ENCODE results near the gene TCF4. TPM values are rescaled to one million over a fixed set of nuclear protein-coding genes. Genes with fewer than 3 reads are reported as not detected.

TCF4 gene
- total and polyA plus RNA-seq, 10 donors, result 14.6 to 200 (median 153) TPM

DNA sequence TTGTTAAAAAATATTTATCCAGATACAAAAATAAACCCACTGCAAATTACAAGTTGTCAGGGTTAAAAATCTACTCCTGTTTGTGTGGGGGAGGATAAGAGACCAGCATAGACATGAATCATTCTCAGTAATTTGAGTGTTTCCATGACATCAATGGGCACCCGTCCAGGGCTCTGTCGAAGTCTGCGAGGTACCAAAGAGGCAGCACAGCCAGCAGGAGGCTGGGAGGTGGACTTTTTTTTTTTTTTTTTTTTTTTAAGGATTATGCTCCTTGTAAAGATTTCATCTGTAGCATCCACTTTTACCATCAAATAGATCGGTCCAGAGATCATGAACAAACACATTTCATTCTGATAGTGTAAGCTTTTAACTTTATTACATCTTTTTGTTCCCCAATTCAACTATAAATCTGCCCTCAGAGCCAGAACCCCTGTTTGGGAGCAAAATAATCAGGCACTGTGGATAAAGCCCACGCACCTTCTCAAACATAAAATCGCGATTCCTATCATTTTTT lies 182.0 kb downstream of the TCF4 start:
- TF ChIP-seq POLR2AphosphoS5 (IDR thresholded peaks at IDR 0.05), result peak in 1 of 3 donors; percentile 46
- TF ChIP-seq POLR2A (IDR thresholded peaks at IDR 0.05), result no peak
- TF ChIP-seq, protein P1, sequence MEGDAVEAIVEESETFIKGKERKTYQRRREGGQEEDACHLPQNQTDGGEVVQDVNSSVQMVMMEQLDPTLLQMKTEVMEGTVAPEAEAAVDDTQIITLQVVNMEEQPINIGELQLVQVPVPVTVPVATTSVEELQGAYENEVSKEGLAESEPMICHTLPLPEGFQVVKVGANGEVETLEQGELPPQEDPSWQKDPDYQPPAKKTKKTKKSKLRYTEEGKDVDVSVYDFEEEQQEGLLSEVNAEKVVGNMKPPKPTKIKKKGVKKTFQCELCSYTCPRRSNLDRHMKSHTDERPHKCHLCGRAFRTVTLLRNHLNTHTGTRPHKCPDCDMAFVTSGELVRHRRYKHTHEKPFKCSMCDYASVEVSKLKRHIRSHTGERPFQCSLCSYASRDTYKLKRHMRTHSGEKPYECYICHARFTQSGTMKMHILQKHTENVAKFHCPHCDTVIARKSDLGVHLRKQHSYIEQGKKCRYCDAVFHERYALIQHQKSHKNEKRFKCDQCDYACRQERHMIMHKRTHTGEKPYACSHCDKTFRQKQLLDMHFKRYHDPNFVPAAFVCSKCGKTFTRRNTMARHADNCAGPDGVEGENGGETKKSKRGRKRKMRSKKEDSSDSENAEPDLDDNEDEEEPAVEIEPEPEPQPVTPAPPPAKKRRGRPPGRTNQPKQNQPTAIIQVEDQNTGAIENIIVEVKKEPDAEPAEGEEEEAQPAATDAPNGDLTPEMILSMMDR (IDR thresholded peaks at IDR 0.05 in 8 of 11, conservative IDR thresholded peaks at IDR 0.05 in 3 of 11), result no peak
- Histone ChIP-seq H3K36me3 (no peaks in the 10 kb centered on the region), H3K9me3 (no peaks in the 10 kb centered on the region), H3K4me3 (no peak overlapping the region), H3K27me3 (replicated peaks in 1 of 7) (no peaks in the 10 kb centered on the region), H3K27ac (peak overlapping the region in 5 of 8 donors; percentile 36 to 80 (median 65)), H3K4me1 (peaks cover 0 to 43% (median 8%) of the 10 kb centered on the region in 6 donors)
- no peak for DNase-seq
- intact Hi-C loops (cut with DNase I; ENCODE audit: low total_unique reads), result no loop called here
- WGBS, 5 donors, result 56 to 72% (median 62%) methylated on average over 7 of the region's 7 CpGs

DNA sequence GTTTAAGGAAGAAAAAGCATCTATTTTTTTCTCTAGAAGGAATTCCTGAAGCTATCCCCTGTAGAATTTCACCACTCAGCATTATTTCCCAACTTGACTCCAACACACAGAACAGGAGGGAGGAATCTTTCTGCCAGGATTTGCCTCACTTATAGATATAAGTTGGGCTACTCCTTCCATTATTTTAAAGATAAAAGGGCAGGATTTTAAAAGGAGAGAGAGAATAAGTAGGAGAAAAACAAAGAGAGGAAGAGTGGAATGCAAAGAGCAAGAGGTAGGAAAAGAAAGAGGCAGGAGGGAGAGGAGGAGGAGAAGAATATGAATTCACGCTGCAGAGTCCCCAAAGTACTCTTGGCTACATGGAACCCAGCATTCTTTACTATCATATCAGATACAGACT lies 182.5 kb downstream of the TCF4 start:
- intact Hi-C loops (cut with DNase I; ENCODE audit: low total_unique reads), result no loop called here
- no peak for DNase-seq
- TF ChIP-seq POLR2A (IDR thresholded peaks at IDR 0.05), result no peak
- 58 to 87% (median 80%) methylated on average over 1 of the region's 1 CpG for WGBS, 5 donors
- peaks cover under 1 to 47% (median 8%) of the 10 kb centered on the region in 6 donors for H3K4me1 ChIP-seq
- H3K9me3 ChIP-seq, result no peaks in the 10 kb centered on the region
- H3K36me3 ChIP-seq, result no peaks in the 10 kb centered on the region
- peak overlapping the region in 6 of 8 donors; percentile 36 to 80 (median 60) for H3K27ac ChIP-seq
- H3K27me3 ChIP-seq (replicated peaks in 1 of 7), result no peaks in the 10 kb centered on the region
- no peak overlapping the region for H3K4me3 ChIP-seq

DNA sequence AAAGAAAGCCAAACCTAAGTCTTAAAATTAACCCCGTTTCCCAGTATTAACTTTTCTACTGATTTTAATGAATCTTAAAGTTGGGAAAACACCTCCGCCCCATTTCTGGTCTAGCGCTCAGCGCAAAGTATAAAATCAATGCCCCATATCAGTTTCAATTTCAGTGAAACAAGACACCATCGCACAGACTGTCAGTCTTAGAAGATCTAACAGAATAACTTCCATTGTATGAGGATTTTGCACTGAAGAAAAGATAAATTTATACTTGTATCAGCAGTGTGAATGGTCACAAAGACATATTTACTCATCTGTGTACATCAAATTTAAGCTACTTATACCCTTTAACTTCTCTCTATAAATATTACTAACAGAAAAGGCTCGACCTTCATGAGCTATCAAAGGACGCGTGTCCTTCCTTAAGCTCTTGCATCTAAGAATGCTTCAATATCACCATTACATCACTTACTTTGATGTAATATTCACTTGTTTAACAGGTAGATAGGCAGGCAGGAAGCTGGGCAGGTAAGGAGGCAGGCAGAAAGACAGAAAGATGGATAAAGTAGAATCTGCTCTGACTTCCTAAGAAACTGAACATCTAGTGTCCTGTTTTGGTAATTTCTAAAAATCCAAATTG lies 183.0 kb downstream of the TCF4 start:
- H3K9me3 ChIP-seq, result no peaks in the 10 kb centered on the region
- WGBS, 5 donors, result 81 to 90% (median 87%) methylated on average over 8 of the region's 8 CpGs
- H3K36me3 ChIP-seq, result no peaks in the 10 kb centered on the region
- DNase-seq, result no peak
- H3K27ac ChIP-seq, result peak overlapping the region in 6 of 8 donors; percentile 36 to 80 (median 60)
- no peaks in the 10 kb centered on the region for H3K27me3 ChIP-seq (replicated peaks in 1 of 7)
- intact Hi-C loops (cut with DNase I; ENCODE audit: low total_unique reads), result no loop called here
- TF ChIP-seq, protein P1 (IDR thresholded peaks at IDR 0.05 in 8 of 11, conservative IDR thresholded peaks at IDR 0.05 in 3 of 11), result no peak
- no peak overlapping the region for H3K4me3 ChIP-seq
- H3K4me1 ChIP-seq, result peaks cover 3 to 47% (median 8%) of the 10 kb centered on the region in 6 donors

DNA sequence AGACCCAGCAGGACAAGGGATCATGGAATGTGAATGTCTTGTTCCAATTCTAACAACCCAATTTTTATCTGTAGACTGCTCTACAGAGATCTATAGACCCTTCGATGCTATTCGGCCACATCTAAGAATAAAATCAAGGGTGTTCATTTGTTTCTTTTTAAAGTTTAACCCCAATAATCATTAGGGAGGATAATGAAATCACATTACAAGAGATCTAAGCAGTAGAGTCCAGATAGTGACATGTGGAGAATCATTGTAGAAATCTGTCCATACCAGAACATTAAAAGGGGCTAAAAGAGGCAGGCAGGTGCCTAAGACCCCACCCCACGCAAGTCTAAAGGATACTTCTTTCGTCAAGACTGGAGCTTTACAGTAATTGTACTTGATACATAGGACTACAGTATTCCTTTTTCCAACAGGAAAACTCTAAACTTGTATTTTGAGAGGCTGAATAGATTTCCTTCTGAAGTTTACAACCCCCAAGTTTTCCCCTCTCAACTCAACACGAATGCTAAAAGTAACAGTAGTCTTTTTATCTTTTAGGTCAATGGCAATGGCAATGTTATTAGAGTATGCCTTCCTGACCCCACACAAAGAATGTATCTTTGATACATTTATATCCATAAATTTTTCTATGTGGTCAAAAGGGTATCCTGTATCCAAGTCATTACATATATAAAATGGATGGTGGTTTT lies 183.7 kb downstream of the TCF4 start:
- no peak overlapping the region for H3K4me3 ChIP-seq
- TF ChIP-seq POLR2A (IDR thresholded peaks at IDR 0.05) (no peak), POLR2AphosphoS5 (IDR thresholded peaks at IDR 0.05) (no peak)
- TF ChIP-seq, protein P1 (IDR thresholded peaks at IDR 0.05 in 8 of 11, conservative IDR thresholded peaks at IDR 0.05 in 3 of 11), result no peak
- no peak for DNase-seq
- H3K4me1 ChIP-seq, result peaks cover 3 to 47% (median 10%) of the 10 kb centered on the region in 6 donors
- intact Hi-C loops (cut with DNase I; ENCODE audit: low total_unique reads), result no loop called here
- WGBS, 5 donors, result 84 to 91% (median 89%) methylated on average over 5 of the region's 5 CpGs
- peak overlapping the region in 6 of 8 donors; percentile 33 to 80 (median 64) for H3K27ac ChIP-seq
- H3K36me3 ChIP-seq, result no peaks in the 10 kb centered on the region
- H3K27me3 ChIP-seq (replicated peaks in 1 of 7), result no peaks in the 10 kb centered on the region
- no peaks in the 10 kb centered on the region for H3K9me3 ChIP-seq

Measured in spleen (tissue), 11 donors.